ENCODE measurements around the gene TNFRSF19. TPM values are rescaled to one million over a fixed set of nuclear protein-coding genes. Genes with fewer than 3 reads are reported as not detected.

TNFRSF19 gene
- total and polyA plus RNA-seq, 4 donors, result 0.27 to 2.8 (median 0.91) TPM

GRCh38 chr13:23724196-23724970, 154.2 kb downstream of the TNFRSF19 start:
- no peak overlapping the region for H3K27ac ChIP-seq (ENCODE audit: low read depth in 1 of 2, low read length in 2 of 2)
- no peaks in the 10 kb centered on the region for H3K36me3 ChIP-seq (ENCODE audit: control insufficient read depth in 4 of 4, insufficient read depth in 3 of 4, low read depth in 1 of 4, low read length in 3 of 4)
- H3K9me3 ChIP-seq (ENCODE audit: control insufficient read depth in 4 of 4, low read length in 3 of 4), result no peaks in the 10 kb centered on the region
- DNase-seq (ENCODE audit: low spot score), result no peak
- no peaks in the 10 kb centered on the region for H3K4me1 ChIP-seq (ENCODE audit: control insufficient read depth in 4 of 4, insufficient read depth in 4 of 4, low read length in 3 of 4)
- TF ChIP-seq FOXA2 (IDR thresholded peaks at IDR 0.05) (no peak), ZBTB33 (IDR thresholded peaks at IDR 0.05) (no peak), SP1 (IDR thresholded peaks at IDR 0.05) (no peak), RAD21 (IDR thresholded peaks at IDR 0.05) (no peak), YY1 (IDR thresholded peaks at IDR 0.05) (no peak), CTCF (IDR thresholded peaks at IDR 0.05; ENCODE audit: low read depth, low read length, missing input control) (no peak), NR2F2 (IDR thresholded peaks at IDR 0.05) (no peak), HNF4A (conservative IDR thresholded peaks at IDR 0.05) (no peak), RXRA (IDR thresholded peaks at IDR 0.05) (no peak), JUND (IDR thresholded peaks at IDR 0.05) (no peak), REST (IDR thresholded peaks at IDR 0.05) (no peak), MAX (IDR thresholded peaks at IDR 0.05) (no peak), GABPA (IDR thresholded peaks at IDR 0.05 in 1 of 2, conservative IDR thresholded peaks at IDR 0.05 in 1 of 2) (no peak)
- TF ChIP-seq, protein P1, sequence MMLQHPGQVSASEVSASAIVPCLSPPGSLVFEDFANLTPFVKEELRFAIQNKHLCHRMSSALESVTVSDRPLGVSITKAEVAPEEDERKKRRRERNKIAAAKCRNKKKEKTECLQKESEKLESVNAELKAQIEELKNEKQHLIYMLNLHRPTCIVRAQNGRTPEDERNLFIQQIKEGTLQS (IDR thresholded peaks at IDR 0.05), result no peak
- H3K27me3 ChIP-seq (ENCODE audit: control insufficient read depth in 4 of 4, insufficient read depth in 4 of 4, low read length in 3 of 4), result no peaks in the 10 kb centered on the region
- H3K4me3 ChIP-seq (ENCODE audit: low read depth in 1 of 3, low read length in 3 of 3), result no peak overlapping the region
- H3K9ac ChIP-seq (ENCODE audit: low read depth in 1 of 2, low read length in 2 of 2), result no peak overlapping the region
- 87% methylated on average over 7 of the region's 7 CpGs for WGBS

Other genes starting within 250 kb of the TNFRSF19 start
- gene SACS, start 136.7 kb upstream of the TNFRSF19 start, total RNA-seq, result 1 to 10 TPM; 5.1 to 7.2 TPM
- under 1 TPM; 0.50 to 0.65 TPM for gene SACS, start 136.7 kb upstream of the TNFRSF19 start, polyA plus RNA-seq

Measured in liver (tissue), 9 donors.